Memory B cell (primary cell): ENCODE data around the gene SSX2.
"Not testable (repeated sequence)": the region's sequence is repeated elsewhere in the genome, so short reads cannot be mapped to it uniquely, and the experiment has no call there.

Experiments
- ATAC-seq: fragments of 150-1000 bp; cut with Tn5 transposase; 2 replicates; pipeline ENCODE4 v1.10.0; 2021; ENCODE audit warnings: low read depth, mild to moderate bottlenecking, moderate library complexity
- DNase-seq, 2 donors: peaks; one replicate each; pipeline ENCODE4 v3.0.0; 2022; ENCODE audit warnings: low spot score in 2 of 2
- H3K27ac Mint-ChIP-seq: one replicate; pipeline ENCODE4 v1.8.0; 2022; ENCODE audit warnings: mild to moderate bottlenecking, moderate library complexity, mixed read lengths
- H3K27me3 Mint-ChIP-seq: one replicate; pipeline ENCODE4 v1.8.0; 2022; ENCODE audit warnings: mixed read lengths
- H3K36me3 Mint-ChIP-seq: one replicate; pipeline ENCODE4 v1.8.0; 2022; ENCODE audit warnings: mild to moderate bottlenecking, mixed read lengths
- H3K4me1 Mint-ChIP-seq: one replicate; pipeline ENCODE4 v1.8.0; 2022; ENCODE audit warnings: mixed read lengths
- H3K4me3 Mint-ChIP-seq: one replicate; pipeline ENCODE4 v1.8.0; 2022; ENCODE audit warnings: mild to moderate bottlenecking, moderate library complexity, mixed read lengths
- H3K9me3 Mint-ChIP-seq: one replicate; pipeline ENCODE4 v1.8.0; 2022; ENCODE audit warnings: mixed read lengths

The SSX2 gene, protein sequence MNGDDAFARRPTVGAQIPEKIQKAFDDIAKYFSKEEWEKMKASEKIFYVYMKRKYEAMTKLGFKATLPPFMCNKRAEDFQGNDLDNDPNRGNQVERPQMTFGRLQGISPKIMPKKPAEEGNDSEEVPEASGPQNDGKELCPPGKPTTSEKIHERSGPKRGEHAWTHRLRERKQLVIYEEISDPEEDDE

DNA sequence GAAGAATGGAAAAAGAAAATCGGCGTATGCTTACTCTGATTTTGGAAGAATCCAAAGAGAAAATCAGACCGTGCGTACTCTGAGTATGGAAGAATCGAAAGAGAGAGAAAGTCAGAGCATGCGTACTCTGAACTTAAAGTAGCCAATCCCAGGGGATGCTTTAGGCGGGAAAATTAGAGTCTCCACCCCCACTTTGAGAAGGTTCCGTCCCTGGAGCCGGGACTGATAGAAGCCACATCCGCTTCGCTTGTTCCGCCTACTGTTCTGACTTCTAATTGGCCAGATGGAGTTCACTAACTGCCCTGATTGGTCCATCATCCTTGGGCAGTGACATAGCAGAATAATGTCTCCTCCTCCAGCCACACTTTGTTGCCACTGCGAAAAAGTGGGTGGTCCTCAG, at the start of gene SSX2:
Gene SSX2, minus strand, starts transcription at position 101 of the 400 bp plus-strand sequence. CDS start 1,429 bp downstream, outside the sequence.
- not testable (repeated sequence) for ATAC-seq, H3K36me3 Mint-ChIP-seq

DNA sequence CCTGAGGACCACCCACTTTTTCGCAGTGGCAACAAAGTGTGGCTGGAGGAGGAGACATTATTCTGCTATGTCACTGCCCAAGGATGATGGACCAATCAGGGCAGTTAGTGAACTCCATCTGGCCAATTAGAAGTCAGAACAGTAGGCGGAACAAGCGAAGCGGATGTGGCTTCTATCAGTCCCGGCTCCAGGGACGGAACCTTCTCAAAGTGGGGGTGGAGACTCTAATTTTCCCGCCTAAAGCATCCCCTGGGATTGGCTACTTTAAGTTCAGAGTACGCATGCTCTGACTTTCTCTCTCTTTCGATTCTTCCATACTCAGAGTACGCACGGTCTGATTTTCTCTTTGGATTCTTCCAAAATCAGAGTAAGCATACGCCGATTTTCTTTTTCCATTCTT, 44.0 kb upstream of the SSX2 start, which contains the start of gene SSX2B:
Gene SSX2B, plus strand, starts transcription at position 301 of the 400 bp plus-strand sequence. CDS start 1,429 bp downstream, outside the sequence.
- not testable (repeated sequence) for ATAC-seq

More for the DNA sequence above, at the start of gene SSX2:
- not testable (repeated sequence) for DNase-seq, H3K27me3 Mint-ChIP-seq, H3K4me3 Mint-ChIP-seq, H3K4me1 Mint-ChIP-seq, H3K27ac Mint-ChIP-seq, H3K9me3 Mint-ChIP-seq

DNA sequence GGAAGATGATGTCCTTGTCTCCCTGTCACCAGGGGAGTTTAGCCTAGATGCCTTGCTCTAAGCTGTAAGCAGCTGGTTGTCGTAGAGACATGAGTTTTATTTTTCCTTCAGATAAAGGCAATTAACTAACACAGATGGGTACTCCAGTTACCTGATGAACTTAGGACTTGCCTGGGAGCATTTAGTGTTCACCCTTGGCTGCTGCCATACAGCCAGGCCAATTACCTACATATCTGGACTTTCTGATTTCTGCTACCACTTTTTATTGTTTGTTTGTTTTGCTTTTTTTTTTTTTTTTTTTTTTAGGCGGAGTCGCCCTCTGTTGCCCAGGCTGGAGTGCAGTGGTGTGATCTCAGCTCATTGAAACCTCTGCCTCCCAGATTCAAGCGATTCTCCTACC, 14.9 kb downstream of the SSX2 start:
- H3K27ac Mint-ChIP-seq, H3K4me1 Mint-ChIP-seq: not testable (repeated sequence)

More for the DNA sequence above, 44.0 kb upstream of the SSX2 start, which contains the start of gene SSX2B:
- H3K27me3 Mint-ChIP-seq, H3K27ac Mint-ChIP-seq, H3K4me3 Mint-ChIP-seq, DNase-seq, H3K9me3 Mint-ChIP-seq, H3K4me1 Mint-ChIP-seq, H3K36me3 Mint-ChIP-seq: not testable (repeated sequence)

DNA sequence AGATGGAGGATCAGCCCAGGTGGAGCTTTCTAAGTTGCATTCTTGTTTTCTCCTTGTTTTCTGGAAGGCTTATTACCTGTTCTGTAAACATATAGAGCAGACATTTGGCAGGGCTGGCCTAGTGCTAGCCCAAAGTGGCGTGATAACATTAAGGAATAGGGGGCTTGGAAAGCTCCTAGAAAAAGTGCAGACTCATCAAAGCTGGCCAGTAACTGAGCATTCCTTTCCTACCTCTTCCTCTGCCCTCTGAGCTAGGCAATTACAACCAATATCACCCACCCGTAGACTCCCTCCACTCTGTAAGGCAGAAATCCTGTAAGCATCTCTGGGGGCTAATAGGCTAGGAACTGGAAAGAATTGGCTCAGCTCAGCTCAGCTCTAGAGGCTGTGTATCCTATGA, 44.8 kb downstream of the SSX2 start:
- H3K27ac Mint-ChIP-seq, ATAC-seq, H3K4me3 Mint-ChIP-seq, H3K27me3 Mint-ChIP-seq, H3K9me3 Mint-ChIP-seq, DNase-seq, H3K4me1 Mint-ChIP-seq, H3K36me3 Mint-ChIP-seq: not testable (repeated sequence)

More for the DNA sequence above, 14.9 kb downstream of the SSX2 start:
- not testable (repeated sequence) for ATAC-seq, H3K36me3 Mint-ChIP-seq, H3K4me3 Mint-ChIP-seq, H3K9me3 Mint-ChIP-seq, H3K27me3 Mint-ChIP-seq, DNase-seq

DNA sequence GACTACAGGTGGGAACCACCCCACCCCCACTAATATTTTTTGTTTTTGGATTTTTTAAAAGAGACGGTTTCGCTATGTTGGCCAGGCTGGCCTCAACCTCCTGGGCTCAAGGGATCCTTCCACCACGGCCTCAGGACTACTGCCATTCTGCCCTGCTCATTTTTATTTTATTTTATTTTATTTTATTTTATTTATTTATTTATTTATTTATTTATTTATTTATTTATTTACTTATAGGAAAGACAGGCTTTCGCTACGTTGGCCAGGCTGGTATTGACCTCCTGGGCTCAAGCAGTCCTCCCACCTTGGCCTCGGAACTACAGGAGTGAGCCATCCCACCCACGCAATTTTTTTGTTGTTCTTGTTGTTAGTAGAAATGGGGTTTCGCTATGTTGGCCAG, 51.5 kb downstream of the SSX2 start:
- not testable (repeated sequence) for ATAC-seq, H3K27me3 Mint-ChIP-seq, DNase-seq, H3K4me3 Mint-ChIP-seq, H3K9me3 Mint-ChIP-seq, H3K36me3 Mint-ChIP-seq, H3K4me1 Mint-ChIP-seq, H3K27ac Mint-ChIP-seq

GRCh38 chrX:52654800-52655199, 52.2 kb downstream of the SSX2 start, which contains the start of gene SSX7:
Gene SSX7 (minus strand): TSS chrX:52654900. CDS start chrX:52653472, 1,428 bp downstream.
- H3K9me3 Mint-ChIP-seq, H3K27ac Mint-ChIP-seq, DNase-seq, ATAC-seq, H3K4me3 Mint-ChIP-seq, H3K36me3 Mint-ChIP-seq, H3K27me3 Mint-ChIP-seq, H3K4me1 Mint-ChIP-seq: not testable (repeated sequence)

GRCh38 chrX:52650676-52651075, 56.3 kb downstream of the SSX2 start:
- H3K27me3 Mint-ChIP-seq, DNase-seq, H3K9me3 Mint-ChIP-seq, ATAC-seq, H3K36me3 Mint-ChIP-seq, H3K4me1 Mint-ChIP-seq, H3K27ac Mint-ChIP-seq, H3K4me3 Mint-ChIP-seq: not testable (repeated sequence)

DNA sequence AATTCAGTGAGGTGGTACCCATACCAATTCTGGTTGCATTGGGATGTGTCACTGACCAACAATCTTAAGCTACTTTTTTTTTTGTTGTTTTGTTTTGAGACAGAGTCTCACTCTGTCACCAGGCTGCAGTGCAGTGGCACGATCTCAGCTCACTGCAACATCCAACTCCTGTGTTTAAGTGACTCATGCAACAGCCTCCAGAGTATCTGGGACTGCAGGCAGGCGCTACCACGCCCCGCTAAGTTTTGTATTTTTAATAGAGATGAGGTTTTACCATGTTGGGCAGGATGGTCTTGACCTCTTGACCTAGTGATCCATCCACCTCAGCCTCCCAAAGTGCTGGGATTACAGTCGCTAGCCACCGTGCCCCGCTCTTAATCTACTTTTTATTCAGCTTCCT, 58.0 kb downstream of the SSX2 start:
- not testable (repeated sequence) for H3K4me3 Mint-ChIP-seq

More for the DNA sequence above, 58.0 kb downstream of the SSX2 start:
- H3K9me3 Mint-ChIP-seq, ATAC-seq, H3K36me3 Mint-ChIP-seq, H3K27me3 Mint-ChIP-seq, DNase-seq, H3K4me1 Mint-ChIP-seq, H3K27ac Mint-ChIP-seq: not testable (repeated sequence)
